HuH-7 (cell line): ENCODE data around the gene BARX1.
"Not testable (repeated sequence)": the region's sequence is repeated elsewhere in the genome, so short reads cannot be mapped to it uniquely, and the experiment has no call there.

Experiments
- DNase-seq: peaks from one replicate; pipeline ENCODE4 v3.0.0; 2011; ENCODE audit warnings: low spot score

The BARX1 gene

DNA sequence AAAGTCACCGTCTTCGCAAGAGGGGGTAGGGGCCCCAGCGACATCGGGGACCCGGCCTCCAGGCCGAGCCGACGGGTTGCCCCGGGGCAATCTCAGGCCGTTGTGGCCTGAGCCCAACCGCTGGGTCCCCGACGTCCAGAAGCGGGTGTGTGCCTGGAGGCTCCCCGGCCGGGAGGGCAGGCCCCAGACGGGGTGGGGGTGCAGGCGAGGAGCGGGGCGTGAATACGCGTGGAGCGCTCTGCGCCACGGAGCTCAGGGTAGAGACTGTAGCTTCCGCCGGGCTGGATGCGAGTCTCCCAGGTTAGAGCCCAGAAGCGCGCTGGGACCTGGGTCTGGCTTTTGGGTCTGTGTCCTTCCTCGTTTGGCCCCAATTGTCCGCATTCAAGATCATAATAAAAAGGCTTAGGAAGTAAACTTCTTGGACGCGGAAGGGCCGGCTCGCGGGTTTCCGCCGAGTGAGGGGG is 3.5 kb downstream of the BARX1 start:
- DNase-seq = no peak

DNA sequence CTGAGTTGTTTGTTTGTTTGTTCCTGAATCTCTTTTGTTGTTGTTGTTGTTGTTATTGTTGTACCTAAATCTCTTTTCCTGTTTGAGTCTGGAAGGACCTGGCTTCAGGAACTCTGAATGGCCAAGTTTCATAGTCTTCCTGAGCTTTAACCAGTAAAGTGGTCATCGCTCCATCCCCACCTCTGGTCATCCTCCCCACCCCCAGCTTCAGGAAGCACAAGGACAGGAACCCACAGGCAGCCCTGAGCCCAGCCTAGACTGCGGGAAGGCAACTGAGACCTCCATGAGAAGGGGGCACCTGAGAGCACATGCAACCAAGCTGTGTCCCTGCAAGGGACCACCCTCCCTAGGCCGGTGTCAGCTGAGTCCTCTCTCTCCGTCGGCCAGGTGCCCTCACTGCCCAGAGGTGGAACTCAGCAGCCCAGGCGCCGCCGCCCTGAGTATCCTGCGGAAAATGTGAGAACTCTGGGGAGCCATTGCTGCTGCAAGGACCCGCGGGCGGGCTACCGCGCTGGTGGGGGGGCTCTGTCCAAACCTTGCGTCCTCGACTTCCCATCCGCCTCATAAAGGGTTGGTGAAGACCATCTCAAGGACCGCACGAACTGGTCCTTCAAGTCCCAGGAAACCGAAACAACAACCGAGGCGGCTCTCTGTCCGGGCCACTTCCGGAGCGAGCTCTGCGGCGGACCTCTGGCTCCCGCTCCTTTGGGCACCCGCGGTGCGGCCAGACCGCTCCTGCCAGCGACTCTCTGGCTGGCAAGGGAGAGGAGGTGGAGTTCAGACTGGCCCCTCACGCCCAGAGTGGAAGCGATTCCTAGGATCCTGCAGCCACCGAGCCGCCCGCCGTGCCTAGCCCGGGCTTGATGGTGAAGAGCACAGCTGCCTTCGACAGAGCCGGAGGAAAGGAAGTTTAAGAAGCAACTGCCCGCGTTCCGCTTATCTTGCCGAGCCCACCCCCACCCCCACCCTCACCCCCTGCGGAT is 4.2 kb downstream of the BARX1 start:
- no peak for DNase-seq

DNA sequence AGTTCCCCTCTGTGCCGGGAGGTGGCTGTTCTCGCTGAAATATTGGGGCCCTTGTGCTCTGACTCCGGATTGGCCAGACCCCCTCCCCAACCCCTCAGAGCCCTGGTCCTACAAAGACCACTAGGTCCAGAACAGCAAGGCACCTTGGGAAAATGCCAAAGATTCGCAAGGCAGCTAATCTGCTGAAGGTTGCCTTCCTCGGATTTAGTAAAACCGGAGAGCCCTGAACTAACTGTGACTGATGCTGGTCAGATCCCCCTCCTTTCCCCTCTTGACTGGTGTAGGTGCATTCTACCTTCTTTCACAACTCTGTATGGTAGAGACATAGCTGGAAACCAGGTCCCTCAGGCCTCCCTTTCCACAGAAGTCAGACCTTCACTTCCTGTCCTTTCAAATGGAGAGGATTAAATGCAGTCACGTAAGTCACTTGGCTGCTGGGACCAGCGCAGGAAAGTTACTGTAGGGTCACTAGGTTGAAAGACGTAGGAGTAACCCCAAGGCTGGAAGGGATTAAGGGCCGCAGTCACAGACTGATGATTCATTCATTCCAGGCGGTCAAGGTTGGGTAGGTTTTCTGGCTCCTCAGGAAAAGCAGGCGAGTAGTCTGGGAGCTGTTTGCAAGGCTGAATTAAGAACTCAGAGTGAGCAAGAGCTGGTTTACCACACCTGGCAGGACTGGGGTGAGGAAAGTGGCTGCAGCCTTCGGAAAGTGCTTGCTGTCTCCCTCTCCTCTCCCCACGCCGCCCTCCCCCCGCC is 5.3 kb downstream of the BARX1 start:
- DNase-seq = no peak

DNA sequence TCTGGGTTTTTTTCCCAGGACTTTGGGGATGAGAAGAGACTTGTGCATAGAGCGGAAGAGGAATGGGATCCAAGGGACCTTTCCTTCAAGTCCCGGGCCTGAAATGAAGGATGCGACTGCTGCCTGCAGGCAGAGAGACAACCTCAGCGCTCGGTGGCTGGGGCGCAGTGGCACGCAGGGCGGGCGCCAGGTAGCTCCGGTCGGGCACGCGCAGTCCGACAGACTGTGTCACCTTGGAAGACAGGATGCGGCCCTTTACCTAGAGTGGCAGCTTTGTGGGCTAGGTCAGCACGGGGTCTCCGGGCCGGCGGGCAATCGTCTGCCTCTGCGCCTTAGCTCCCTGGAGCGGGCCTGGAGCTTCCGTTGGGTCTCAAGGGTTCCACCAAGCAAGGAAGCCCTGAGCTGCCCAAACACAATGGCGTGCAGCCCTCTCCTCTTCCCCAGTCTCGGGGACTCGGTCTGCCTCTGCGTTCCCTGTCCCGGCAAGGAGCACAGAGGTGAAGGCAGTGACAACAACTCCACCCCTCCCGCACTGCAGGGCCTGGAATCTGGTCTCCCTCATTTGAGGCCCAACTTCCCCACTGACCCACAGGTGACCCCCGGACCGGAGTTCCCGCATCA is 6.0 kb downstream of the BARX1 start:
- no peak for DNase-seq

DNA sequence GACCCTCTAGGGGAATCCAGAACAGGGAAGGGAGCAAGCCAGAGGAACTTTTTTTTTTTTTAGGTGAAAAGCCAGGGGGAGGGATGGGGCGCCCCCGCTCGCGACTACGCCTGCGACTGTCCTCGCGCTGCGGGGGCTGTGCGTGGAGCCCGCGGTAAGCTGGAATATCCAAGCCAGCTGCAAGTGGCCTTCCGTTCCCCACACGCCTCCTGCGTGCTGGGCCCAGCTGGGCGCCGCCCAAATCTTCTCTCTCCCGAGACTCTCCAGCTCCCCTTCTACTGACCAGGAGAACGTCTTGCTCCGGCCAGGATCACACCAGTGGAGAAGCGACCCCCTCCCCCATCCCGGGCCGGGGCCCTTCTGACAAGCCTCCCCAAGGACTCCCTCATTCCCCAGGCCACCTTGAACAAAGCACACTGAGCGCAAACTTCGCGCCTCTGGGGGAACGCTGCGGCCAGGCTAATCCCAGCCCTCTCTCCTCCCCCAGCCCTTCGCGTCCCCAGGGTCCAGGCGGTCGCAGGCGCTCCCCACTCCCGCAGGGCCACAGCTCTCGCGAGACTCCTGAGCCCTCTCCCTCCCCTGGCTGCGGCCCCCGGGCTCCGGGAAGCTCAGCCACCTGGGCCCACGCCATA is 6.6 kb downstream of the BARX1 start:
- no peak for DNase-seq

DNA sequence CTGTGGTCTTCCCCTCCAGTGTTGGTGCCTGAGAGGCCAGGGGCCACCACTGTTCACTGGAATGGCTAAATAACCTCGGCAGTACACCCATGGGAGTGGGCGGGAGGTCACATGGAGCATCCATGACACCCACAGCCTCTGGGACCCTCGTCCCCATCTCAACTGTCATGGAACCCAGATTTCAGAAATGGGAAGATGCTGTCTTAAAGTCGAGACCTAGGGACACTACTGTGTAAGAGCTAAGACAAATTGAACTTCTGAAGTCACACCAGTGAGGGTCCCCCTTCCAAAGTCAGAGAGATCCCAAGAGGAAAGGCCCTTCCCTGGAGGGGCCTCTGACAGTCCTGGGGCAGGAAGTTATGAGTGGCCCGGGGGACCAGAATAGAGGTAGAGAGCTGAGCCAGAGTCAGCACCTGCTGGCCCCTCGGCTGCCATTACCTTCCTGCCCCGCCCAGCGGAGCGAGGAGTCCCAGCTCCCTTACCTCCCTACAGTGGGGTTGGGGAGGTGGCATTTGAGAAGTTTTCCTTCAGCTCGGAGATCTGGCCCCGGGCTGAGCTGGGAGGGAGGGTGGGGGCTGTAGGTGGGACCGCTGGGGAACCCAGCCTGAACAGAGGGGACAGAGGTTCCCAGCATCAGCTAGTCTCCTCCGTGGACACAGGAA is 7.6 kb downstream of the BARX1 start:
- no peak for DNase-seq

DNA sequence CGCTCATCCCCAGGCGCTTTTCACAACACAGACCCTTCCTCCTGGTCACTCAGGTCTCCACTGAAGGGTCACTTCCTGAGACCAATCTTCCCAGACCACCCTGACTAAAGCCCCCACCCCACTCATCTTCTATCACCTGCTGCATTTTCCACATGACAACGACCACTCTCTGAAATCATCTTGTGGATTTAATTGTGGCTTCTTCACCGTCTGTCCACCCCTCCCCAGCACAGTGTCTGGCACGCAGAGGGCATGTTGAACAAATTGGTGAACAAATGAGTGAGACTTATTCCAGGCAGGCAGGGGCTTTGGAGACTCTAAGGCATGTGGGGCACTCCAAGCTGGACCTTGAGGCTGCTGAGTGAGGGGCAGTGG is 8.8 kb downstream of the BARX1 start:
- no peak for DNase-seq

DNA sequence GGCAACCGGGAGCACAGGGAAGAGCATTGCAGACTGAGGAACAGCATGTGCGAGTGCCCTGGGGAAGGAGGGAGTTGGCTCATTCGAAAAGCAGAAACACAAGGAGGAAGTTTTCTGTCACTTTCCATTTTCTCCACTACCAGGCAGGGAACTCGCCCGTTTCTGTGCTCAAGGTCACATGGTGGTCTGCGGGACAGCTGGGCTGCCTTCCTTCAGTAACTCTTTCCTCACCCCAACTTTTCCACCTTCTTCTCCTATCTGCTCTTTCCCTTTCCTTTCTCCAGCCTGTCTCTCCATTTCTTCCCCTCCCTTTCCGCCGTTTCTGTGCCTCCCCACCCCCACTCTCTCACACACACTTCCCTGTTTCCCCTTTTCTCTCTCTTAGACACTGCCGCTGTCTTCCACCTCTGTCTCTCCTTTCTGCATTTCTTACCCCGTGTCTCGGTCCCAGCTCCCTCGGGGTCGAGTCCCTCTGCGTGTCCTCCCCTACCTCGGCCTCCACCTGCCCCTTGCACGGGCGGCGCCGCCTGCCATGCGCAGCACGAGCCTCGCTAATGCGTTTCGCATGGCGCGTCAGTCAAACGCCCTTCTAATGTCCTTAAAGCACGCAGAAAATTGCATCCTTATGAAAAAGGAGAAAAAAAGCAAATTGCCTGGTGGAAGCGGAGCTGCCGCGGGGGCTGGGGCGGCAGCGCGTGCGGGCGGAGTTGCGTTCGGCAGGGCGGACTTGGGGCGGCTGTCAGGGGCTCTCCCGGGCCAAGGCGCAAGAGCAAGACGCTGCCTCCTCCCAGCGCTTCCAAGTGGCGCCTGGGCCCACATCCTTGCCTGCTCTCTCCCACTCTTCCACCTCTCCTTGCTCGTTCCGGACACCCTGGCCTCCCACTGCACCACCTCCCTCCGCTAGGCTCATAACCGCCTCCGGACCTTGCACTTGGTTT is 9.5 kb downstream of the BARX1 start:
- no peak for DNase-seq

DNA sequence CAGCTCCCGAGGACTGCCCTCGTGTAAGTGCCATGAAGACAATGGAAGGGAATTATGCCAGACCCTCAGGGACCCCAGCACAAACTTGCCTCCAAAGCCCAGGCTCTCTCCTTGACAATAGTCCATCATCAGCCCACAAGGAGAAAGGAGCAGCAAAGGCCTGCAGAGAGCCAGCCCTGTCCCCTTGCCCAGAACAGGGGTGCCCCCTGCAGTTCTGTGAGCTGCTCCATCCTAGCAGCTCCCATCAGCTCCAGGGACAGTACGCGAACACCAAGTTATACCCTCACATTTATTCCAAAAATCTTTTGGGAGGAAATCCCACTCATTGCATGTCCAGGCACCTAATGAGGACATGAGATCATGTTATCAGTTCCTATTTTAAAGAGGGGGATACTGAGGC is 11.1 kb downstream of the BARX1 start:
- DNase-seq = no peak

DNA sequence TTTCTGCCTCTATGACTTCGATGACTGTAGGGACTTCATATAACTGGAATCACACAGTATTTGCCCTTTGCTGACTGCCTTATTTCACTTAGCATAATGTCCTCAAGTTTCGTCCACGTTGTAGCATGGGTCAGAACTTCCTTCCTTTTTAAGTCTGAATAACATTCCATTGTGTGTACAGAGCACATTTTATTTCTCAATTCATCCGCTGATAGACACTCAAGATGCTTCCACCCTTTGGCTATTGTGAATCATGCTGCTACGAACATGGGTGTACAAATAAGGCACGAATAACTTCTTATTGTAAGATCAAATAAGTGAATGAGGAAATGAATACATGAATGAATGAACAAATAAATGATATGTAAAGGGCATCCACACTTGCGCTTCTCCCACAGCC is 13.0 kb downstream of the BARX1 start:
- no peak for DNase-seq

DNA sequence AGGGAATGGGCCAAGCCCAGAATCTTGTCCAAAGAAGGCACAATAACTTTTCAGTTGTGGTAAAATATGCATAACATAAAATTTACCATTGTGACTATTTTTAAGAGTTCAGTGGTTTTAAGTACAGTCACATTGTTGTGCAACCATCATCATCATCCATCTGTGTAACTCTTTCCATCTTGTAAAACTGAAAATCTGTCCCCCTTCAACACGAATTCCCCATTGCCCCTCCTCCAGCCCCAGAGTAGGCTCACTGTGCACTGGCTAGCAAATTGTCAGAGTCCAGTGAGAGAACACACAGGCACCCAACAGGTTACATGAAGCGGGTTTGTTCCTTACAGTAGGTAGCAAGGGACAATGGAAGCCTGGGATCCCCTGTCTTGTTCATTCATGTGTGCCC is 13.7 kb downstream of the BARX1 start:
- no peak for DNase-seq

DNA sequence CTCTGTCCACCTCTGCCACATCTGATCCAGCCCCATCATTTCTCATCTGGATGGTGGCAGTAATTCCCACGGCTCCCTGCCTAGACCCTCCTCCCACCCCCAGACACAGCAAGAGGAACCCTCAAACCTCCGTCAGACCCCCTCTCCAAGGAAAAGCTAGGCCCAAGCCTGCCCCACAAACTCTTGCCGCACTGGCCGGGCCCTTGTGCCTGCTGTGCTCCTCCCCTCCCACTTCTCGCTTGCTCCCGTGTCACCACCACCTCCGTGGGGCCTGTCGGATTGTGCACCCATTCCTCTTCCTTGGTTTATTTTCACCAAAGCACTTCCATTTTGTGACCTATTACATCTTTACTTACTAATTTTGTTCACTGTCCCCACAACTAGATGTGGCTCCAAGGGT is 14.2 kb downstream of the BARX1 start:
- no peak for DNase-seq

DNA sequence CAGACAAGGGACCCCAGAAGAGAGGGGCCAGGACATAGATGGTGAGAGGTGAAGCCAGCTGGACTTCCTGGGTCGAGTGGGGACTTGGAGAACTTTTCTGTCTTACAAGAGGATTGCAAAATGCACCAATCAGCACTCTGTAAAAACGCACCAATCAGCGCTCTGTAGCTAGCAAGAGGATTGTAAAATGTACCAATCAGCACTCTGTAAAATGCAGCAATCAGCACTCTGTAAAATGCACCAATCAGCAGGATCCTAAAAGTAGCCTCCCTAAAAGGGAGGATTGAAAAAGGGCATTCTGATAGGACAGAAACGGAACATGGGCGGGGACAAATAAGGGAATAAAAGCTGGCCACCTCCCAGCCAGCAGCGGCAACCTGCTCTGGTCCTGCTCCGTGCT is 15.6 kb downstream of the BARX1 start:
- DNase-seq = not testable (repeated sequence)

DNA sequence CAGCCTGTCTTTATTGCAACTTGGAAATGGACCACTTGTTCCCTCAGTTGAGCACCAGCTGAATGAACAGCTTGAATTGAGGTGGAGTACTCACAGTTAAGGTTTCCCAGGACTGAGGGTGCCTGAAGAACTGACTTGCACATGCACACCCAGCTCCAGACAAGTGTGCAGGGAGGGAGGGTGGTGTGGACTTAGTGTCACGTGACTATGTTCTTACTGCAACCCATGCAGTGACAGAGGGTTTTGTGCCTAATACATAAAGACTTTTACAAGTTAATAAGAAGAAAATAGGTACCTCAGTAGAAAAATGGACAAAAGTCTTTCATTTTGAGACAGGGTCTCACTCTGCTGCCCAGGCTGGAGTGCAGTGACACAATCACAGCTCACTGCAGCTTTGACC is 18.0 kb downstream of the BARX1 start:
- DNase-seq = no peak

DNA sequence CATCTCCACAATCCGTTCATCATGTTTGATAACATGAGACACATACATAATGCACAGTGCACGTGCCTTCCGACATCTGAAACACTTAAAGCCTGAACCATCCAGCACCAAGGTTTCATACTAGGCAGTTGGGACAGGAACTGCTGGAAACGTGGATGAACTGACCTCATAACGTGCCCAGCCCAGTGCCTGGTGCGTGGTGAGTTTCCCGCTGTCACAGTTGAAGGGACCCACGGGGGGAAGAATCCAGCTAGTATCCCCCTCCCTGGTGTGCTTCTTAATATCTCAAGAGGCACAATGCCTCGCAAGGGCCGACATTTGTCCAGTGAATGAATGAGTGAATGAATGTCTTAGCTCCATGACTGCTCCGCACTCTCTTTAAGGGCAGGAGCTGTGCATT is 23.2 kb downstream of the BARX1 start:
- DNase-seq = no peak

DNA sequence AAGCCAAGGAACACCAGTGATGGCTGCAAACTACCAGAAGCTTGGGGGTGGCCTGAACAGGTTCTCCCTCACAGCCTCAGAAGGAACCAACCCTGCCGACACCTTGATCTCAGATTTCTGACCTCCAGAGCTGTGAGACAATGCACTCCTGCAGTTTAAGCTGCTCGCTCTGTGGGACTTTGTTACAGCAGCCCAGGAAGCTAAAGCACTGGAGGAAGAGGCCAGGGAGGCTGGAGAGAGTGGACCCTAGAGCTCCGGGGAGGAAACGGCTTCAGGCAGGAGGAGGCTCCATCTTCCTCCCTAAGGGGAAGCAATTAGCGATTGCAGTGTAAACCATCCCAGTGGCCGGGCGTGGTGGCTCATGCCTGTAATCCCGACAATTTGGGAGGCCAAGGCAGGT is 25.1 kb downstream of the BARX1 start:
- DNase-seq = no peak

DNA sequence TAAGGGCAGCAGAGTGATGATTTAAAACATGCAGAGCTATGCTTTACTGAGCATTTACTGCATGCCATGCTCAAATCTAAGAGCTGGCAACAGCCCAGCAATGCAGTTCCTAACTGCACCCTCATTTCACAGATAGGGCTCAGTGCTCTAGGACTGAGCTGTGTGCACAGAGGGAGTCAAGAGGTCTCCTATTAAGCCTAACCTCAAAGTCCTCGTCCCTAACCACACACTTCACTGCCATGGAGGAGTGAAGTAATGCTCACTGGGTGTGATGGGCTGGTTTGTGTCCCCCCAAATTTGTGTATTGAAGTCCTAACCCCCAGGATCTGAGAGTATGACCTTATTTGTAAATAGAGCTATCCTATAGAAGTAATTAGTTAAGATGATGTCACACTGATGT is 25.9 kb downstream of the BARX1 start:
- no peak for DNase-seq

DNA sequence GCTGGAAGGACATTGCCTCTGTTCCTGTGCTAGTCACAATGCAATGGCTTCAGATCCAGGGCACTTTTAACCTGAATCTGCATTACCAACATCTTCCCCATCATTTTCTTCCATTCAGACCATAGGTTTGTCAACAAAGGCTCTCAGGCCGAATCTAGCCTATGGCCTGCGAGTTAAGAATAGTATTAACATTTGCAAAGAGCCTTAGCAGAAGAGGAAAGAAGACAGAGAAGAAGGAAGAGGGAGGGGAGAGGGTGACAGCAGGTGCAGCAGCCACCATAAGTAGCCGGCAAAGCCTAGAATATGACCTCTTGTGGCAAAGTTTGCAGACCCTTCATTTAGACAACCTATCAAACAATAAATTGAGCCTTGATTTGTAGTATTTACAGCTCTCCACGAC is 32.6 kb downstream of the BARX1 start:
- DNase-seq = no peak

DNA sequence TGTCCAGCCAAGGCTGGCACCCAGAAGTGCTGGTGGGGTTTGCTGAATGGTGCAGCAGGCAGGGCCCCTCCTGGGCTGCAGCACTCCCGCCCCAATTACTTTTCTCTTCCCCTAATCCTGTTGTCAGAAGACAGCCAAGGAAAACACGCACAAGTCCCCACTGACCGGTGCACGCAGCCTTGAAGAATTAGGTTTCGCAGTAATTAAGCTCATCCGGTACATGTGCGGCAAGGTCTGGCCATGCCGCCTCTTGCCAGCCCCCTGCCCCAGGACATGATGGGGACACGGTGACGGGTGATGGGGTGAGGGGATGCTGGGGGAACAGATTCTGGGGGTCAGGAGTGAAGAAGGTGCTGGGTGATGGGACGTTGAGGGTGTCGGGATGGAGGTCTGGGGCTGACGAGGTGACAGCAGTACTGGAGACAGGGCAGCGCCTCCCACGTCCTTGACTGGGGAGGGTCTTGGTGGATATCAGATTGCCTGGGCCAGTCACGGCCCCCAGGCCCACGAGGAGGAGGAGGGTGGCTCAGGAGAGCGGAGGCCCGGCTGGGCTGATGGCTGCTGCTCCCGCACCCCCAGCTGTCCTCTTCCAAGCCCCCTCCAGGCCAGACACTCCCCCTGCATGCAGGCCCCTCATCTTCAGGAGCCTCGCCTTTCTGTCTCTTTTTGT is 34.9 kb downstream of the BARX1 start:
- no peak for DNase-seq

DNA sequence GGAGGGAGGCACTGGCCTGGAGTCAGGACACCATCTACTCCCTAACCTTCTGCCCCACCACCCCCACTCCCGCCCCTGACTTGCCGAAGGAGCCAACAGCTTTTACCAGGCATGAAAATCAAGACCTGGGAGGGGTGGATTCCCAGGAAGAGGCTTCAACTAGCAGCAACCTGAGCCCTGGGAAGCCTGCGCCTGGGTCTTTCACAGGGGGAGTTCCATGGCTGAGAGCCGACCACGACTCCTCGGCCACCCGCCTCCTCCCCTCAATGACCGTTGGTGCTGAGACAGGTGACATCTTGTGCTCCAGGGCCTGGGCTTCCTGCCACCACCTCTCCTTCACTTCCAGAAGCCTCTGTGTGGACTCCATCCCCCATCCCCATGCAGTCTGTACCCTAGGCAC is 37.1 kb downstream of the BARX1 start:
- no peak for DNase-seq
